ENCODE results near the gene ETV3. TPM values are rescaled to one million over a fixed set of nuclear protein-coding genes. Genes with fewer than 3 reads are reported as not detected.

Gene ETV3
- total and polyA plus RNA-seq, 2 of the 8 experiments (the other 6 are each of a cell fraction or from before 2014, with no cell fraction given) = 6.0 to 23.8 TPM

GRCh38 chr1:157147906-157148700, 9.9 kb upstream of the ETV3 start:
- no peak for TF ChIP-seq CHD2 (IDR thresholded peaks at IDR 0.05; ENCODE audit: low read length)
- no peak for TF ChIP-seq GABPA (IDR thresholded peaks at IDR 0.05; ENCODE audit: borderline replicate concordance, insufficient read depth, low read length)
- no peak for TF ChIP-seq SIN3A (conservative IDR thresholded peaks at IDR 0.05 in 1 of 2, IDR thresholded peaks at IDR 0.05 in 1 of 2; ENCODE audit: low read depth in 1 of 2, low read length in 2 of 2)
- H3K27ac ChIP-seq (ENCODE audit: low read depth, low read length) = no peak overlapping the region

More at GRCh38 chr1:157147906-157148700, 9.9 kb upstream of the ETV3 start:
- Histone ChIP-seq H3K79me2 (ENCODE audit: control insufficient read depth in 1 of 2, insufficient read depth in 2 of 2, low read length in 2 of 2) (no peaks in the 10 kb centered on the region), H4K20me1 (replicated peaks in 1 of 2; ENCODE audit: control insufficient read depth in 1 of 2, insufficient read depth in 2 of 2, low read length in 2 of 2) (no peaks in the 10 kb centered on the region), H3K27me3 (replicated peaks in 1 of 4; ENCODE audit: control insufficient read depth in 3 of 4, extremely low read depth in 1 of 4, insufficient read depth in 3 of 4, low read length in 3 of 4) (peaks cover 0 to 1% (median 0%) of the 10 kb centered on the region in 4 experiments; a peak in 1 of 7 replicates), H3K9me3 (ENCODE audit: insufficient read depth in 2 of 2, low read depth in 1 of 2, low read length in 1 of 2) (no peaks in the 10 kb centered on the region), H3K36me3 (ENCODE audit: control insufficient read depth in 2 of 4, insufficient read depth in 4 of 4, low read length in 3 of 4) (no peaks in the 10 kb centered on the region), H2BK120ac (replicated peaks; ENCODE audit: low read depth, low read length) (no peak overlapping the region), H3K4ac (replicated peaks; ENCODE audit: insufficient read length, low read depth, low read length) (no peak overlapping the region), H2BK12ac (ENCODE audit: low read depth, low read length) (no peak overlapping the region), H4K91ac (replicated peaks; ENCODE audit: insufficient read length, low read length) (no peak overlapping the region), H2BK5ac (ENCODE audit: low read depth, low read length) (no peak overlapping the region), H3K4me2 (ENCODE audit: insufficient read depth in 1 of 2, low read depth in 2 of 2, low read length in 2 of 2) (no peak overlapping the region), H3K9ac (replicated peaks in 1 of 4; ENCODE audit: extremely low read depth in 1 of 4, low read depth in 3 of 4, low read length in 3 of 4) (no peak overlapping the region), H3K14ac (ENCODE audit: insufficient read length) (no peak overlapping the region), H3K56ac (replicated peaks; ENCODE audit: insufficient read length, low read depth, low read length) (no peak overlapping the region), H3K4me3 (ENCODE audit: extremely low read depth in 1 of 4, insufficient read depth in 2 of 4, low read depth in 3 of 4, low read length in 4 of 4) (no peak overlapping the region), H4K8ac (ENCODE audit: extremely low read depth, insufficient read depth, low read length) (no peak overlapping the region), H2AFZ (ENCODE audit: low read length) (no peak overlapping the region), H2AK5ac (ENCODE audit: low read depth, low read length) (no peak overlapping the region), H2BK20ac (ENCODE audit: low read length) (no peak overlapping the region), H3K4me1 (replicated peaks in 1 of 4; ENCODE audit: control insufficient read depth in 3 of 4, insufficient read depth in 4 of 4, low read length in 3 of 4) (no peaks in the 10 kb centered on the region), H2BK15ac (ENCODE audit: low read length) (no peak overlapping the region), H4K5ac (ENCODE audit: insufficient read length, low read depth, low read length) (no peak overlapping the region), H3K79me1 (ENCODE audit: low read depth, low read length) (no peaks in the 10 kb centered on the region), H3K18ac (ENCODE audit: extremely low read depth, low read length) (no peak overlapping the region), H3K23ac (ENCODE audit: insufficient read length) (no peak overlapping the region), H3K23me2 (ENCODE audit: low read depth, low read length) (peaks cover 2% of the 10 kb centered on the region; the same call in 1 of the 2 replicates)
- FAIRE-seq (no peak), DNase-seq (ENCODE audit: low read depth in 1 of 2, low spot score in 2 of 2) (no peak)
- POLR2A ChIA-PET (ENCODE audit: partially characterized antibody) = interaction anchor here (0.7 to 1.2 kb wide), 4 partner anchors 8 to 22 kb away, joined by 3 to 4 read pairs (median 3); partner anchors contain the start of gene ETV3
- CTCF ChIA-PET (ENCODE audit: partially characterized antibody) = interaction anchor here (0.8 to 16.2 kb wide), 5 partner anchors 6 to 57 kb away, joined by 3 to 187 read pairs (median 5); no protein-coding TSS in a partner anchor
- 83% methylated on average over 10 of the region's 10 CpGs; no CpG with 5 or more reads in 1 of the 2 experiments for WGBS, 2 experiments (ENCODE audit: extremely low coverage in 1 of 2, insufficient coverage in 1 of 2, insufficient read length in 1 of 2, insufficient replicate concordance in 2 of 2, low coverage in 1 of 2, low lambda C conversion rate in 2 of 2, missing lambda C conversion rate in 1 of 2)

Data from H1 (cell line).